Dendritic cell treated with granulocyte-macrophage colony-stimulating factor and Interleukin-4, amounts not matched to agents 40 ng/mL and 50 ng/mL, for 4 days (primary cell): ENCODE results near the gene IFT27.

Experiments
- H3K27ac Mint-ChIP-seq: one replicate; pipeline ENCODE4 v1.8.0; 2022; ENCODE audit warnings: mild to moderate bottlenecking, mixed read lengths
- H3K27me3 Mint-ChIP-seq: one replicate; pipeline ENCODE4 v1.8.0; 2022; ENCODE audit warnings: mild to moderate bottlenecking, mixed read lengths
- H3K36me3 Mint-ChIP-seq: one replicate; pipeline ENCODE4 v1.8.0; 2022; ENCODE audit warnings: low read depth, mixed read lengths
- H3K4me1 Mint-ChIP-seq: one replicate; pipeline ENCODE4 v1.8.0; 2022; ENCODE audit warnings: low read depth, mixed read lengths
- H3K4me3 Mint-ChIP-seq: one replicate; pipeline ENCODE4 v1.8.0; 2022; ENCODE audit warnings: mild to moderate bottlenecking, moderate library complexity, mixed read lengths
- H3K9me3 Mint-ChIP-seq: one replicate; pipeline ENCODE4 v1.8.0; 2022; ENCODE audit warnings: mixed read lengths
- intact Hi-C: fragments of 100-400 bp; cut with micrococcal nuclease; formaldehyde crosslinking; loops from one replicate; pipeline ENCODE4 v1.15.0; 2022

The IFT27 gene

GRCh38 chr22:36809351-36809750 lies 33.4 kb upstream of the IFT27 start:
- Mint-ChIP-seq H3K9me3 (no peaks in the 10 kb centered on the region), H3K4me1 (peaks cover 13% of the 10 kb centered on the region), H3K27ac (no peak overlapping the region), H3K36me3 (no peaks in the 10 kb centered on the region), H3K27me3 (peaks cover 67% of the 10 kb centered on the region), H3K4me3 (no peak overlapping the region)
- intact Hi-C loops: no loop called here

- H3K27me3 Mint-ChIP-seq: peaks cover 67% of the 10 kb centered on the region
- H3K4me3 Mint-ChIP-seq: no peak overlapping the region
- peaks cover 13% of the 10 kb centered on the region for H3K4me1 Mint-ChIP-seq
- no peak overlapping the region for H3K27ac Mint-ChIP-seq
- no peaks in the 10 kb centered on the region for H3K36me3 Mint-ChIP-seq
- H3K9me3 Mint-ChIP-seq: no peaks in the 10 kb centered on the region
- intact Hi-C loops: no loop called here
Observed at GRCh38 chr22:36808721-36809344, 32.9 kb upstream of the IFT27 start.

- intact Hi-C loops: no loop called here
- H3K4me1 Mint-ChIP-seq: peaks cover 13% of the 10 kb centered on the region
- H3K27me3 Mint-ChIP-seq: peaks cover 65% of the 10 kb centered on the region
- H3K36me3 Mint-ChIP-seq: no peaks in the 10 kb centered on the region
- H3K4me3 Mint-ChIP-seq: no peak overlapping the region
- H3K9me3 Mint-ChIP-seq: no peaks in the 10 kb centered on the region
- no peak overlapping the region for H3K27ac Mint-ChIP-seq
Observed at GRCh38 chr22:36807627-36808026, 31.7 kb upstream of the IFT27 start.

- H3K27me3 Mint-ChIP-seq: peaks cover 67% of the 10 kb centered on the region
- no peaks in the 10 kb centered on the region for H3K9me3 Mint-ChIP-seq
- H3K36me3 Mint-ChIP-seq: no peaks in the 10 kb centered on the region
- intact Hi-C loops: no loop called here
- no peak overlapping the region for H3K4me3 Mint-ChIP-seq
- H3K27ac Mint-ChIP-seq: no peak overlapping the region
- peaks cover 13% of the 10 kb centered on the region for H3K4me1 Mint-ChIP-seq
Observed at GRCh38 chr22:36806835-36807234, 30.9 kb upstream of the IFT27 start.

GRCh38 chr22:36803358-36803757 lies 27.4 kb upstream of the IFT27 start:
- H3K27ac Mint-ChIP-seq: no peak overlapping the region
- intact Hi-C loops: loop anchor here (5.0 kb wide), 1 partner anchor 39 kb away; no protein-coding TSS in a partner anchor
- peaks cover 75% of the 10 kb centered on the region for H3K27me3 Mint-ChIP-seq
- no peaks in the 10 kb centered on the region for H3K36me3 Mint-ChIP-seq
- H3K4me3 Mint-ChIP-seq: no peak overlapping the region
- no peaks in the 10 kb centered on the region for H3K9me3 Mint-ChIP-seq
- H3K4me1 Mint-ChIP-seq: peaks cover 19% of the 10 kb centered on the region

- no peak overlapping the region for H3K27ac Mint-ChIP-seq
- peaks cover 20% of the 10 kb centered on the region for H3K4me1 Mint-ChIP-seq
- intact Hi-C loops: no loop called here
- no peaks in the 10 kb centered on the region for H3K36me3 Mint-ChIP-seq
- H3K4me3 Mint-ChIP-seq: no peak overlapping the region
- H3K9me3 Mint-ChIP-seq: no peaks in the 10 kb centered on the region
- peaks cover 66% of the 10 kb centered on the region for H3K27me3 Mint-ChIP-seq
Observed at GRCh38 chr22:36798674-36799066, 22.8 kb upstream of the IFT27 start.

- Mint-ChIP-seq H3K36me3 (no peaks in the 10 kb centered on the region), H3K27ac (no peak overlapping the region), H3K27me3 (peaks cover 62% of the 10 kb centered on the region), H3K9me3 (no peaks in the 10 kb centered on the region), H3K4me3 (no peak overlapping the region), H3K4me1 (peaks cover 20% of the 10 kb centered on the region)
- intact Hi-C loops: no loop called here
Observed at GRCh38 chr22:36797911-36798673, 22.2 kb upstream of the IFT27 start.

- Mint-ChIP-seq H3K36me3 (no peaks in the 10 kb centered on the region), H3K4me3 (no peak overlapping the region), H3K9me3 (no peaks in the 10 kb centered on the region), H3K27ac (no peak overlapping the region), H3K4me1 (peaks cover 20% of the 10 kb centered on the region), H3K27me3 (peaks cover 59% of the 10 kb centered on the region)
- intact Hi-C loops: no loop called here
Observed at GRCh38 chr22:36797374-36797773, 21.5 kb upstream of the IFT27 start.

- Mint-ChIP-seq H3K4me1 (peaks cover 20% of the 10 kb centered on the region), H3K9me3 (no peaks in the 10 kb centered on the region), H3K4me3 (no peak overlapping the region), H3K27me3 (peaks cover 56% of the 10 kb centered on the region), H3K36me3 (no peaks in the 10 kb centered on the region), H3K27ac (no peak overlapping the region)
- intact Hi-C loops: no loop called here
Observed at GRCh38 chr22:36796552-36797175, 20.7 kb upstream of the IFT27 start.

- Mint-ChIP-seq H3K27ac (no peak overlapping the region), H3K36me3 (no peaks in the 10 kb centered on the region), H3K4me3 (no peak overlapping the region), H3K27me3 (peaks cover 56% of the 10 kb centered on the region), H3K4me1 (peaks cover 27% of the 10 kb centered on the region), H3K9me3 (no peaks in the 10 kb centered on the region)
- intact Hi-C loops: no loop called here
Observed at GRCh38 chr22:36795633-36796032, 19.7 kb upstream of the IFT27 start.

- intact Hi-C loops: no loop called here
- H3K9me3 Mint-ChIP-seq: no peaks in the 10 kb centered on the region
- H3K36me3 Mint-ChIP-seq: no peaks in the 10 kb centered on the region
- H3K27ac Mint-ChIP-seq: no peak overlapping the region
- no peak overlapping the region for H3K4me3 Mint-ChIP-seq
- peaks cover 58% of the 10 kb centered on the region for H3K27me3 Mint-ChIP-seq
- peaks cover 11% of the 10 kb centered on the region for H3K4me1 Mint-ChIP-seq
Observed at GRCh38 chr22:36790648-36791047, 14.7 kb upstream of the IFT27 start.

GRCh38 chr22:36787204-36787988 lies 11.5 kb upstream of the IFT27 start:
- peaks cover 64% of the 10 kb centered on the region for H3K27me3 Mint-ChIP-seq

GRCh38 chr22:36783743-36784142 lies 7.8 kb upstream of the IFT27 start:
- no peaks in the 10 kb centered on the region for H3K36me3 Mint-ChIP-seq
- intact Hi-C loops: no loop called here
- peaks cover 43% of the 10 kb centered on the region for H3K27me3 Mint-ChIP-seq
- H3K4me1 Mint-ChIP-seq: peaks cover 12% of the 10 kb centered on the region
- no peak overlapping the region for H3K4me3 Mint-ChIP-seq
- no peak overlapping the region for H3K27ac Mint-ChIP-seq
- no peaks in the 10 kb centered on the region for H3K9me3 Mint-ChIP-seq

More at GRCh38 chr22:36787204-36787988, 11.5 kb upstream of the IFT27 start:
- Mint-ChIP-seq H3K27ac (no peak overlapping the region), H3K4me3 (no peak overlapping the region), H3K36me3 (no peaks in the 10 kb centered on the region), H3K4me1 (peaks cover 15% of the 10 kb centered on the region), H3K9me3 (no peaks in the 10 kb centered on the region)
- intact Hi-C loops: no loop called here
